ENCODE data around the gene TMEM121B. TPM values are rescaled to one million over a fixed set of nuclear protein-coding genes. Genes with fewer than 3 reads are reported as not detected.
A peak's percentile ranks its signal among the peaks of the same experiment; 100 is the strongest.

The TMEM121B gene
- total and polyA plus RNA-seq, 9 donors = 0.12 to 1.1 (median 0.53) TPM

DNA sequence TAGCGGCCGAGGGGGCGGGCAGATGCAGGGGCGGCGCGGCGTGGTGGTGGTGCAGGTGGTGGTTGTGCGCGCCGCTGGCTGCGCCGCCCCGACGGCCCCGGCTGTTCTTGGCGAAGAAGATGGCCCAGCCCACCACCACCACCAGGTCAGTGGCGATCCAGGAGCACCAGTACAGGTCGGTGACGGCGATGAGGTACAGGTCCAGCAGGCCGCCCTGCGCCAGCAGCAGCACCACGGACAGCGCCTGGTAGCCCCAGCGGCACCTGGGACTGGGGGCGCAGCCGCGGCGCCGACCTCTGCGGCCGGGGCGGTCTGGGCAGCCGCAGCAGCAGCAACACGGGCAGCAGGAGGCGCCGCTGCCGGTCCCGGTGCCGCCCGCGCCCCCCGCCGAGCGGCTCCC lies 879 bp downstream of the TMEM121B start:
- Histone ChIP-seq H3K27ac (no peak overlapping the region), H3K27me3 (peaks cover 5% of the 10 kb centered on the region), H3K4me1 (ENCODE audit: insufficient read depth) (peaks cover 7% of the 10 kb centered on the region), H3K9me3 (no peaks in the 10 kb centered on the region), H3K36me3 (no peaks in the 10 kb centered on the region), H3K4me3 (no peak overlapping the region)
- 1 to 2% (median 1%) methylated on average over 34 to 45 of the region's 45 CpGs for WGBS, 3 donors
- TF ChIP-seq POLR2A (IDR thresholded peaks at IDR 0.05) (no peak), EP300 (IDR thresholded peaks at IDR 0.05) (no peak)
- TF ChIP-seq, protein P1, sequence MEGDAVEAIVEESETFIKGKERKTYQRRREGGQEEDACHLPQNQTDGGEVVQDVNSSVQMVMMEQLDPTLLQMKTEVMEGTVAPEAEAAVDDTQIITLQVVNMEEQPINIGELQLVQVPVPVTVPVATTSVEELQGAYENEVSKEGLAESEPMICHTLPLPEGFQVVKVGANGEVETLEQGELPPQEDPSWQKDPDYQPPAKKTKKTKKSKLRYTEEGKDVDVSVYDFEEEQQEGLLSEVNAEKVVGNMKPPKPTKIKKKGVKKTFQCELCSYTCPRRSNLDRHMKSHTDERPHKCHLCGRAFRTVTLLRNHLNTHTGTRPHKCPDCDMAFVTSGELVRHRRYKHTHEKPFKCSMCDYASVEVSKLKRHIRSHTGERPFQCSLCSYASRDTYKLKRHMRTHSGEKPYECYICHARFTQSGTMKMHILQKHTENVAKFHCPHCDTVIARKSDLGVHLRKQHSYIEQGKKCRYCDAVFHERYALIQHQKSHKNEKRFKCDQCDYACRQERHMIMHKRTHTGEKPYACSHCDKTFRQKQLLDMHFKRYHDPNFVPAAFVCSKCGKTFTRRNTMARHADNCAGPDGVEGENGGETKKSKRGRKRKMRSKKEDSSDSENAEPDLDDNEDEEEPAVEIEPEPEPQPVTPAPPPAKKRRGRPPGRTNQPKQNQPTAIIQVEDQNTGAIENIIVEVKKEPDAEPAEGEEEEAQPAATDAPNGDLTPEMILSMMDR (IDR thresholded peaks at IDR 0.05) = no peak
- peak in 4 of 5 donors; percentile 42 to 69 (median 60) for DNase-seq
- intact Hi-C loops (cut with DNase I) = loop anchor here in 1 of 4 donors (5.0 kb wide), 1 partner anchor 283 kb away; no protein-coding TSS in a partner anchor

DNA sequence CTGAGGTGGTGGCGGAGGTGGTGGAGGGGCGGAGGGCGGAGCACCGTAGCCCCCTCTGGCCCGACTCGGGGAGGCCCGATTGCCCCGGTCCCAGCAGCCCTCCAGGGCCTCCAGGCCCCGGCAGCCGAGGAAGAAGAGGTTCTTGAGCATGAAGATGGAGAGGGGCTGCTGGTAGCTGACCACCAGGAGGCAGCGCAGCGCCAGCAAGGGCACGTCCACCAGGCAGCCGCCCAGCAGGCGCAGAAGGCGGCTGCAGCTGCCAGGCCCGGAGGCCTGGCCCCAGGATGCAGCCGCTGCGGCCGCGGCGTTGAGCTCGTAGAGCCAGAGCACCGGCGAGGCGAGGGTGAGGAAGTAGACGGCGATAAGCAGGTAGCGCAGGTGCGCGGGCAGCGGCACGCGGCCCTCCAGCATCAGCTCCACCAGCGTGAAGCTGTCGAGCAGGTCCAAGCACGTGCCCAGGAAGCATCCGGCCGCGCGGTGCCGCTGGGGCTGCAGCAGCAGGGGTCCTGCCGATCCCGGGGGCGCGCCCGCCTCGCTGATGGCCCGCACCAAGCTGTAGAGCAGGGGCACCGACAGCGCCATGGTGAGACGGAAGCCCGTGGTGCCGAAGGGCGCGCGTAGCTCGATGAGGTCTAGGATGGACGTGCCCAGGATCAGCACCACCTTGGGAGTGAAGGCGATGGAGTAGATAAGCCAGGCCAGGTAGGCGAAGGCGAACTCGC lies 1.5 kb downstream of the TMEM121B start:
- Histone ChIP-seq H3K4me1 (ENCODE audit: insufficient read depth) (peaks cover 7% of the 10 kb centered on the region), H3K36me3 (no peaks in the 10 kb centered on the region), H3K27me3 (peaks cover 5% of the 10 kb centered on the region), H3K4me3 (no peak overlapping the region), H3K27ac (no peak overlapping the region), H3K9me3 (no peaks in the 10 kb centered on the region)
- TF ChIP-seq, protein P1 (IDR thresholded peaks at IDR 0.05) = no peak
- TF ChIP-seq EP300 (IDR thresholded peaks at IDR 0.05) (no peak), POLR2A (IDR thresholded peaks at IDR 0.05) (no peak)
- 22 to 39% (median 26%) methylated on average over 55 to 63 of the region's 63 CpGs for WGBS, 3 donors
- no peak for DNase-seq
- intact Hi-C loops (cut with DNase I) = loop anchor here in 1 of 4 donors (5.0 kb wide), 1 partner anchor 282 kb away; no protein-coding TSS in a partner anchor

DNA sequence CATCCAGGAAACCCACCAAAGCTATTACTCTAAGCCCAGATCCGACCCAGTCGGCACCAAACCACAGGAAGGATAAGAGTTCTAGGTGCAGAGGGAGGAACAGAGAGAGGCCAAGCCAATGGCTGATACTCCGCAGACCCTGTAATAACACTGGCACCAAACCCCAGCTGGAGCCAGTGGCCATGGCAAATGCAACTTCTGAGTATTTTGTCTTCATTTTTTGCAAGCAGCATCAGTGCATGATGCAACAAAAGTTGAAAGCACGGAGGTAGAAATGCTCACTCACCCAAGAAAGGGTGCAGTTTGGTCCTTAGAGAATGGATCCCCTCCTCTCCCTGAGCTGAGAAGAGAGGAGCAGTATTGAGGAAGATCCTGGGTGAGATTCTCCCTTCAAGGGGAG lies 2.8 kb downstream of the TMEM121B start:
- intact Hi-C loops (cut with DNase I) = no loop called here
- H3K4me3 ChIP-seq = no peak overlapping the region
- no peaks in the 10 kb centered on the region for H3K36me3 ChIP-seq
- TF ChIP-seq, protein P1 (IDR thresholded peaks at IDR 0.05) = no peak
- no peak for DNase-seq
- H3K4me1 ChIP-seq (ENCODE audit: insufficient read depth) = peaks cover 7% of the 10 kb centered on the region
- H3K27me3 ChIP-seq = peaks cover 5% of the 10 kb centered on the region
- no peak overlapping the region for H3K27ac ChIP-seq
- H3K9me3 ChIP-seq = no peaks in the 10 kb centered on the region
- 86 to 91% (median 90%) methylated on average over 4 of the region's 4 CpGs for WGBS, 3 donors

DNA sequence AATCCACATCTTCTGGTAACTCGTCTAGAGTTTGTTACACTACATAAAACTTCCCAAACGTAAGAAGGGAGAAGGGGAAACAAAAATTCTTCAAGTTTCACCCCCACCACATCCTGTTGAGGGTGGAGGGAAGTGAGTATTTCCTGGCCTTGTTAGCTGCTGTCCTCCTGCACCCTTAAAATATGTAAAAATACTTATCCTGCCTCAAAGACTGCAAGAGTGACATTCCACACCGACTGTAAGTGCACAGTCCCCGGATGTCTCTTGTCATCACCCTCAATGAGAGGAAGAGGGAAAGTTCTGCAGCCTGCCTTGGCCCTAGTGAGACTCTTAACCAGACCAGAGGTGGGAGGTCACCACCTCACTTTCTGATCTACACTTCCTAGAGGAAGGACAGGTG lies 3.3 kb downstream of the TMEM121B start:
- Histone ChIP-seq H3K9me3 (no peaks in the 10 kb centered on the region), H3K4me1 (ENCODE audit: insufficient read depth) (peaks cover 7% of the 10 kb centered on the region), H3K36me3 (no peaks in the 10 kb centered on the region), H3K27me3 (peaks cover 5% of the 10 kb centered on the region), H3K27ac (no peak overlapping the region), H3K4me3 (no peak overlapping the region)
- DNase-seq = no peak
- 52 to 66% (median 53%) methylated on average over 4 of the region's 4 CpGs for WGBS, 3 donors
- intact Hi-C loops (cut with DNase I) = no loop called here
- TF ChIP-seq POLR2A (IDR thresholded peaks at IDR 0.05) = no peak
- TF ChIP-seq, protein P1 (IDR thresholded peaks at IDR 0.05) = no peak
- no peak for TF ChIP-seq EP300 (IDR thresholded peaks at IDR 0.05)
